Peyer's patch (tissue), 4 donors: ENCODE data around the gene PF4V1.

Experiments
- CTCF ChIP-seq, 6 experiments: fragments of 450-650 bp in 4 of 6; fragments of 200-600 bp in 2 of 6; sonication (generic) in 1 of 6; IDR thresholded peaks; one replicate each; pipeline ENCODE4 v1.5.1; 2017 to 2019; ENCODE audit warnings: antibody characterized with exemption in 6 of 6, mild to moderate bottlenecking in 3 of 6, moderate library complexity in 1 of 6
- POLR2A ChIP-seq, 2 donors: fragments of 450-650 bp; IDR thresholded peaks; one replicate each; pipeline ENCODE4 v1.5.1; 2017; ENCODE audit warnings: antibody characterized with exemption in 2 of 2, mild to moderate bottlenecking in 2 of 2, moderate library complexity in 2 of 2

DNA sequence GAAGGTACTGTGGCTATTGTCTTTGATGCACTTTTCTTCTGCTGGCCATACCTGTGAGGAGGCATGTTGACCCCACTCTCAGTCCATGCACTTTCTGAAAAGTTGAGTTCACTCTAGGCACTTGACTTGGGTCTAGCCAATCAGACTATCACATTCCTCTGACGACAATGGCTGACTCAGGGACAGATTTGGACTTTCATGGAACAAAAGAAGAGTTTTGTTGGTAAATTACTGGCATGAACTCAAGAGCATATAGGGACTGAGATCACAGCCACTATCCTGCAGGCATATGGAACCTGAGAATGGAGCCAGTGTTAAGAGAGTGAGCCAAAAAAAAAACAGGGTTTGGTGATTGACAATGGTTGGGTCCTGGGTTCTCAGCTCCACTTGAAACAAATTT is 41.3 kb upstream of the PF4V1 start:
- no peak for TF ChIP-seq CTCF (IDR thresholded peaks at IDR 0.05)
- no peak for TF ChIP-seq POLR2A (IDR thresholded peaks at IDR 0.05)
